Measurements from ENCODE around the gene GUCA1C. TPM values are rescaled to one million over a fixed set of nuclear protein-coding genes. Genes with fewer than 3 reads are reported as not detected.

The GUCA1C gene
- total RNA-seq, 4 donors from 2014 or later, result not detected

GRCh38 chr3:108907194-108907593, 46.5 kb downstream of the GUCA1C start:
- H3K4me3 ChIP-seq, result no peak overlapping the region
- H3K36me3 ChIP-seq, result no peaks in the 10 kb centered on the region
- intact Hi-C loops (cut with DNase I; ENCODE audit: low total_unique reads), result no loop called here
- no peaks in the 10 kb centered on the region for H3K9me3 ChIP-seq
- DNase-seq, result no peak
- in situ Hi-C loops (cut with MboI; ENCODE audit: low pct_ligation_motif_present in 1 of 4, low pct_unique_long_range_greater_than_20kb in 1 of 4, low sequenced_read_pairs in 3 of 4), result no loop called here
- no peaks in the 10 kb centered on the region for H3K4me1 ChIP-seq
- H3K27ac ChIP-seq, result no peak overlapping the region
- 57 to 83% methylated on average over 1 of the region's 1 CpG for WGBS, 2 donors (ENCODE audit: low coverage in 1 of 2)
- no peaks in the 10 kb centered on the region for H3K27me3 ChIP-seq
- TF ChIP-seq POLR2A (IDR thresholded peaks at IDR 0.05) (no peak), CTCF (IDR thresholded peaks at IDR 0.05) (no peak), POLR2AphosphoS5 (IDR thresholded peaks at IDR 0.05) (no peak), EP300 (IDR thresholded peaks at IDR 0.05; ENCODE audit: low read depth) (no peak)

- no peaks in the 10 kb centered on the region for H3K9me3 ChIP-seq
- H3K4me1 ChIP-seq, result no peaks in the 10 kb centered on the region
- 80 to 81% methylated on average over 3 of the region's 3 CpGs for WGBS, 2 donors (ENCODE audit: low coverage in 1 of 2)
- no peak for DNase-seq
- no peak overlapping the region for H3K4me3 ChIP-seq
- TF ChIP-seq POLR2AphosphoS5 (IDR thresholded peaks at IDR 0.05) (no peak), EP300 (IDR thresholded peaks at IDR 0.05; ENCODE audit: low read depth) (no peak), POLR2A (IDR thresholded peaks at IDR 0.05) (no peak)
- H3K36me3 ChIP-seq, result no peaks in the 10 kb centered on the region
- intact Hi-C loops (cut with DNase I; ENCODE audit: low total_unique reads), result no loop called here
- H3K27me3 ChIP-seq, result no peaks in the 10 kb centered on the region
- in situ Hi-C loops (cut with MboI; ENCODE audit: low pct_ligation_motif_present in 1 of 4, low pct_unique_long_range_greater_than_20kb in 1 of 4, low sequenced_read_pairs in 3 of 4), result no loop called here
- no peak overlapping the region for H3K27ac ChIP-seq
Measured at GRCh38 chr3:108899530-108899929, 54.1 kb downstream of the GUCA1C start.

GRCh38 chr3:108897883-108898282, 55.8 kb downstream of the GUCA1C start:
- TF ChIP-seq POLR2A (IDR thresholded peaks at IDR 0.05), result no peak
- no peak for TF ChIP-seq EP300 (IDR thresholded peaks at IDR 0.05; ENCODE audit: low read depth)
- TF ChIP-seq CTCF (IDR thresholded peaks at IDR 0.05), result no peak
- TF ChIP-seq POLR2AphosphoS5 (IDR thresholded peaks at IDR 0.05), result no peak
- Histone ChIP-seq H3K36me3 (no peaks in the 10 kb centered on the region), H3K27me3 (no peaks in the 10 kb centered on the region), H3K9me3 (no peaks in the 10 kb centered on the region), H3K4me3 (no peak overlapping the region), H3K27ac (no peak overlapping the region), H3K4me1 (no peaks in the 10 kb centered on the region)
- DNase-seq, result no peak
- in situ Hi-C loops (cut with MboI; ENCODE audit: low pct_ligation_motif_present in 1 of 4, low pct_unique_long_range_greater_than_20kb in 1 of 4, low sequenced_read_pairs in 3 of 4) (no loop called here), intact Hi-C loops (cut with DNase I; ENCODE audit: low total_unique reads) (no loop called here)
- 74 to 82% methylated on average over 3 of the region's 3 CpGs for WGBS, 2 donors (ENCODE audit: low coverage in 1 of 2)

- Histone ChIP-seq H3K4me1 (no peaks in the 10 kb centered on the region), H3K9me3 (no peaks in the 10 kb centered on the region), H3K4me3 (no peak overlapping the region), H3K27me3 (no peaks in the 10 kb centered on the region), H3K36me3 (no peaks in the 10 kb centered on the region), H3K27ac (no peak overlapping the region)
- in situ Hi-C loops (cut with MboI; ENCODE audit: low pct_ligation_motif_present in 1 of 4, low pct_unique_long_range_greater_than_20kb in 1 of 4, low sequenced_read_pairs in 3 of 4), result no loop called here
- intact Hi-C loops (cut with DNase I; ENCODE audit: low total_unique reads), result no loop called here
- DNase-seq, result no peak
- 87 to 90% methylated on average over 5 of the region's 5 CpGs for WGBS, 2 donors (ENCODE audit: low coverage in 1 of 2)
- TF ChIP-seq EP300 (IDR thresholded peaks at IDR 0.05; ENCODE audit: low read depth), result no peak
- no peak for TF ChIP-seq POLR2A (IDR thresholded peaks at IDR 0.05)
- TF ChIP-seq CTCF (IDR thresholded peaks at IDR 0.05), result no peak
- no peak for TF ChIP-seq POLR2AphosphoS5 (IDR thresholded peaks at IDR 0.05)
Measured at GRCh38 chr3:108894981-108895380, 58.7 kb downstream of the GUCA1C start.

GRCh38 chr3:108891833-108892232, 61.8 kb downstream of the GUCA1C start:
- Histone ChIP-seq H3K4me3 (no peak overlapping the region), H3K27me3 (no peaks in the 10 kb centered on the region), H3K4me1 (peaks cover 0 to 5% (median 0%) of the 10 kb centered on the region in 4 donors), H3K27ac (no peak overlapping the region), H3K9me3 (no peaks in the 10 kb centered on the region), H3K36me3 (no peaks in the 10 kb centered on the region)
- WGBS, 2 donors (ENCODE audit: low coverage in 1 of 2), result 70 to 82% methylated on average over 2 to 3 of the region's 3 CpGs
- TF ChIP-seq POLR2AphosphoS5 (IDR thresholded peaks at IDR 0.05) (no peak), EP300 (IDR thresholded peaks at IDR 0.05; ENCODE audit: low read depth) (no peak), CTCF (IDR thresholded peaks at IDR 0.05) (no peak), POLR2A (IDR thresholded peaks at IDR 0.05) (no peak)
- DNase-seq, result no peak
- intact Hi-C loops (cut with DNase I; ENCODE audit: low total_unique reads), result no loop called here
- in situ Hi-C loops (cut with MboI; ENCODE audit: low pct_ligation_motif_present in 1 of 4, low pct_unique_long_range_greater_than_20kb in 1 of 4, low sequenced_read_pairs in 3 of 4), result no loop called here

Measured in transverse colon (tissue), 4 donors.